NCI-H2171 treated with DMSO at 0.1 percent for 48 hours (cell line): ENCODE data around the gene ANKRD11.
"Not testable (repeated sequence)": the region's sequence is repeated elsewhere in the genome, so short reads cannot be mapped to it uniquely, and the experiment has no call there.

Source experiments
- DNase-seq: peaks from one replicate; lab custom pipeline; 2025; lab: John Stamatoyannopoulos, UW

Gene ANKRD11

DNA sequence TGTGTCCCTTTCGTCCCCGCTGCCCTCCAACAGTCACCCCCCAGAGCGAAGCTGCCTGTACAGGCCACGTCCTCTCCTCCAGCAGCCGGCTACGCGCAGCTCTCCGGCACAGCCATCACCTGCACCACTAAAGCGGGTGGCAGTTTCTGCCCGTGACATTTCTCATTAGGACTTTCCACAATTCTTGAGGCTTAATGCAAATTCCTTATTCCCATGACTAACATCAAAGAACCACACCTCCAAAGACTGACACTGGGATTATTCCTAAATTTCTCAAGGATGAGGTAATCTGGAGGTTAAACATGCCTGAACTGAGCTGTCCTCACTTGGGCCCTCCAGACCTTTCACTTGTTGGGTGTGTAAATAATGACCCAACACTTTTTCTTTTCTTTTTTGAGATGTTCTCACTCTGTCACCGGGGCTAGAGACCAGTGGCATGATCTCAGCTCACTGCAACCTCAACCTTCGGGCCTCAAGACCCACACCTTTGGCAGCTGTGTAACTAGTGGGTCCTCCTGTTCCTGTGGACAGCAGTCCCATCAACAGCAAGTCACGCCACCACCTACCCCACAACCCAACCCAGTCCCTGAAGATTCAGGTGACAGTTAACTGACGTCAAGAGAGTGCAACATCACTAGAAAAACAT lies 11.7 kb downstream of the ANKRD11 start:
- DNase-seq, result no peak

- peak; percentile 73 for DNase-seq
These were observed 13.5 kb downstream of the ANKRD11 start for GRCh38 chr16:89476811-89477261.

GRCh38 chr16:89476379-89476778 lies 14.0 kb downstream of the ANKRD11 start:
- peak; percentile 72 for DNase-seq

GRCh38 chr16:89475144-89475543 lies 15.2 kb downstream of the ANKRD11 start:
- DNase-seq, result no peak

DNA sequence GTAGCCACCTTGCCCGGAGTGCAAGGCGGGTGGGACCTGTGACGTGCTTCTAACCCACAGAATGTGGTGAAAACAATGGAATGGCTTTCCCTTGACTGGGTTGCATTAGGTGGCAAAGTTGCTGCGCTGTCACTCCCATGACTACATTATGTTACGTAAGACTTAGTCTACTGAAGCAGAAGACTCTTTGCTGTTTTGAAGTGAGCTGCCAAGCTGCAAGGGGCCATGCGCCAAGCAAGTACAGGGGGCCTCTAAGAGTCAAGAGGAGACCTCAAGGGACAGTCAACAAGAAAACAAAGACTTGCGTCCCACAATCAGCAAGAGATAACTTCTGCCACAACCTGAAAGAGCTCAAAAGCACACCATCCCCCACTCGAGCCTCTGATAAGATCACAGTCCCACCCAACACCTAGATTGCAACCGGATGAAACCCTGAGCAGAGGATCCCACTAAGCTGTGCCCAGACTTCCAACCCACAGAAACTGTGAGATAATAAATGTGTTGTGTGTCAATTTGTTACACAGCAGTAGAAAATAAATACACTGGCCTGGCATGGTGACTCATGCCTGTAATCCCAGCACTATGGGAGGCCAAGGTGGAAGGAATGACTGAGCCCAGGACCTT lies 16.5 kb downstream of the ANKRD11 start:
- no peak for DNase-seq

GRCh38 chr16:89473136-89473712 lies 17.1 kb downstream of the ANKRD11 start:
- no peak for DNase-seq

DNA sequence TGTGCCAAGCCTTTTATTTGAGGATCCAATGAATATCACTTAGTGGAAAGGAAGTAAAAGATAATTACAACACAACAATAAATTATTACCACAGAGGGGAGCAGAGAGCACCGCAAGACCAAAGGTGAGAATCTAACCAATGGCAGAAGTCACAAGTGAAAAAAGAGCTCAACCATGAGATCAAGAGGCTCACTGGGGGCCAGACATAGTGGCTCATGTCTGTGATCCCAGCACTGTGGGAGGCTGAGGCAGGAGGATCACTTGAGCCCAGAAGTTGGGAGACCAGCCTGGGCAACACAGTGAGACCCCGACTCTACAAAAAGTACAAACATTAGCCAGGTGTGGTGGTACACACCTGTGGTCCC lies 17.7 kb downstream of the ANKRD11 start:
- DNase-seq, result no peak

GRCh38 chr16:89467382-89467781 lies 23.0 kb downstream of the ANKRD11 start:
- DNase-seq, result no peak

- no peak for DNase-seq
These were observed 23.4 kb downstream of the ANKRD11 start for GRCh38 chr16:89466920-89467319.

- not testable (repeated sequence) for DNase-seq
These were observed 27.0 kb downstream of the ANKRD11 start for GRCh38 chr16:89463312-89463711.

DNA sequence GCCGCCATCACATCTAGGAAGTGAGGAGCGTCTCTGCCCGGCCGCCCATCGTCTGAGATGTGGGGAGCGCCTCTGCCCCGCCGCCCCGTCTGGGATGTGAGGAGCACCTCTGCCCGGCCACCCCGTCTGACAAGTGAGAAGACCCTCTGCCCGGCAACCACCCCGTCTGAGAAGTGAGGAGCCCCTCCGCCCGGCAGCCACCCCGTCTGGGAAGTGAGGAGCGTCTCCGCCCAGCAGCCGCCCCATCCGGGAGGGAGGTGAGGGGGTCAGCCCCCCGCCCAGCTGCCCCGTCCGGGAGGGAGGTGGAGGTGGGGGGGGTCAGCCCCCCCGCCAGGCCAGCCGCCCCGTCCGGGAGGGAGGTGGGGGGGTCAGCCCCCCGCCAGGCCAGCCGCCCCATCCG lies 27.7 kb downstream of the ANKRD11 start:
- not testable (repeated sequence) for DNase-seq

DNA sequence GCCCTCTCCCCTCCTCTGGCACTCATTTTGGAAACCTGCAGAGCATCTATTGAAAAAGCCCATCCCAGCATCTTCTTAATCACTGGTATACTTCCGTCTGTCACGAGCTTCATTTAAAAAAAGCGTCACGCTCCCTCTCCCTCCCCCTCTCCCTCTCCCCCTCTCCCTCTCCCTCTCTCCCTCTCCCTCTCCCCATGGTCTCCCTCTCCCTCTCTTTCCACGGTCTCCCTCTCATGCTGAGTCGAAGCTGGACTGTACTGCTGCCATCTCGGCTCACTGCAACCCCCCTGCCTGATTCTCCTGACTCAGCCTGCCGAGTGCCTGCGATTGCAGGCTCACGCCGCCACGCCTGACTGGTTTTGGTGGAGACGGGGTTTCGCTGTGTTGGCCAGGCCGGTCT lies 28.5 kb downstream of the ANKRD11 start:
- not testable (repeated sequence) for DNase-seq

- no peak for DNase-seq
These were observed 29.8 kb downstream of the ANKRD11 start for GRCh38 chr16:89460556-89460955.

DNA sequence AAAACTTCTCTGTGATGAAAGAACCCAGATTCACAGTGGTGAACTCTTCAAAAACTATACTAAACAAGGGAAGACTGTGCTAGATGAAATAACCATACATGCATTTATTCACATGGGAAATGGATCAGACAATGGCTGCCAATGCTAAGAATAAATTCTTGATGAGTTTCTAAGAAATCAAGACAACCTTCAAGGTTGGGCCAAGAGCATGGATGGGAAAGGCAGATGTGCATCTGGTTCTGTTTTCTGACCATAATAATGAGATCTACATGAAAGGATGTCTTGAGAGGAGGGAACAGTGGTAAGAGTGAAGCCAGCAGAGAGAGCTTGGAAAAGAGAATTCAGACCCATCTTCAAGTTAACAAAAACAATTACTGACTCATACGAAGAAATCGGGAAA lies 31.4 kb downstream of the ANKRD11 start:
- DNase-seq, result no peak

GRCh38 chr16:89458551-89458950 lies 31.8 kb downstream of the ANKRD11 start:
- peak; percentile 47 for DNase-seq

GRCh38 chr16:89456419-89456959 lies 33.9 kb downstream of the ANKRD11 start:
- no peak for DNase-seq

GRCh38 chr16:89455692-89456091 lies 34.7 kb downstream of the ANKRD11 start:
- DNase-seq, result no peak

DNA sequence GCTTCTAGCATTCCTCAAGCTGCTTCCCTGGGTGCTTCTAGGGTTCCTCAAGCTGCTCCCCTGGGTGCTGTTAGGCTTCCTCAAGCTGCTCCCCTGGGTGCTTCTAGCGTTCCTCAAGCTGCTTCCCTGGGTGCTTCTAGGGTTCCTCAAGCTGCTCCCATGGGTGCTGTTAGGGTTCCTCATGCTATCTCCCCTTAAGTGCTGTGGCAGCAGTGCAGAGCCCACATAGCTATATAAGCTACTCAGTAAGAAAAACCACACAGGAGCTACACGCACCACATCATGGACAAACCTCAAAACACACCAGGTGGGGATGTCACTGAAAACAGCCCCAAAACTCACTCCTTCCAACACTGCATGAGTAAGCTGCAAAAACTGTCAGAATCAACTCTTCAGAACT lies 35.2 kb downstream of the ANKRD11 start:
- no peak for DNase-seq

DNA sequence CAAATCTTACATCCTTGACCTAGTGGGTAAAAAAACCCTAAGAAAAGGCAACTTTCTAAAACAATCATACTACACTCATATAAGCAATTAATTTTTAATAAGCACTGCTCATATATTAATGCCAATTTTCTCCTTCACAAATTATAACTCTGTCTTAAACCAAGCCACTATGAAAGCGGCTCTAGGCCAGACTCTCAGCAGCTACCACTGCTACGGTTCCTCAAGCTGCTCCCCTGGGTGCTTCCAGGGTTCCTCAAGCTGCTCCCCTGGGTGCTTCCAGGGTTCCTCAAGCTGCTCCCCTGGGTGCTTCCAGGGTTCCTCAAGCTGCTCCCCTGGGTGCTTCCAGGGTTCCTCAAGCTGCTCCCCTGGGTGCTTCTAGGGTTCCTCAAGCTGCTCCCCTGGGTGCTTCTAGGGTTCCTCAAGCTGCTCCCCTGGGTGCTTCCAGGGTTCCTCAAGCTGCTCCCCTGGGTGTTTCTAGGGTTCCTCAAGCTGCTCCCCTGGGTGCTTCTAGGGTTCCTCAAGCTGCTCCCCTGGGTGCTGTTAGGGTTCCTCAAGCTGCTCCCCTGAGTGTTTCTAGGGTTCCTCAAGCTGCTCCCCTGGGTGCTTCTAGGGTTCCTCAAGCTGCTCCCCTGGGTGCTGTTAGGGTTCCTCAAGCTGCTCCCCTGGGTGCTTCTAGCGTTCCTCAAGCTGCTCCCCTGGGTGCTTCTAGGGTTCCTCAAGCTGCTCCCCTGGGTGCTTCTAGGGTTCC lies 35.8 kb downstream of the ANKRD11 start:
- DNase-seq, result not testable (repeated sequence)

DNA sequence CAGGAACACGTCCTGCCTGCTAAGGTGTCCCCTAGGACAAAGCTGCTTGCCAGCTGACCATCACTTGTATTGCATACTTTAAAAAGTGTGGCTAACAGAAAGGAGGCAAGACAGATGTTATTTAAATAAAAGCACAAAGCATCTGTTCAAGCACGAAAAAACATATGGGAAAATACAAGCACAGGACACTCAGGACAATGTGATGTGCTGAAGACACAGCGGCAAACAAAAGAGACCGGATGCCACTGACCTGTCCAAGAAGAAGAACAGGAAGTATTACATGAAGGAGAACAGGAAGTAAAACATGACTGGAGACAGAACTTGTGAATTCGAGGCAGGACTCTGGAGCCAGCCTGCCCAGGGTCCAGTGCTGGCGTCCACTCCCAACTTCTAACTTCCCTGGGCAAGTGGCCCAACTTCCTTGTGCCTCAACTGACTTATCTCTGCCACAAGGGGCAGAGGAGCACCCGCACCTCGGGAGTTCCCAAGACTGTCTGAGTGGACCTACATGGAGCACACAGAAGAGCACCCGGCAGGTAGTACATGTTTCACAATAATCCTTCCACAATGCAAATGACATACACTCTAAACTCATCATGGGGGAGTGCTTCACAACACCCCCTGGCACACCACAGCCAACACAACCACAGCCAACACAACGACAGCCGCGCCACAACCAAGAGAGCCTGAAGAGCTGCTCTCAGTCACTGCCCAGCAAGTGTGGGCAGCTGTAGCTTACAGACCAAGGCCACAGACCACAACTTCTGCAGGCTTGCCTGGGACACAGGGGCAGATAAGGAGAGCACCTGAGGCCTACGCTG lies 36.6 kb downstream of the ANKRD11 start:
- no peak for DNase-seq

DNA sequence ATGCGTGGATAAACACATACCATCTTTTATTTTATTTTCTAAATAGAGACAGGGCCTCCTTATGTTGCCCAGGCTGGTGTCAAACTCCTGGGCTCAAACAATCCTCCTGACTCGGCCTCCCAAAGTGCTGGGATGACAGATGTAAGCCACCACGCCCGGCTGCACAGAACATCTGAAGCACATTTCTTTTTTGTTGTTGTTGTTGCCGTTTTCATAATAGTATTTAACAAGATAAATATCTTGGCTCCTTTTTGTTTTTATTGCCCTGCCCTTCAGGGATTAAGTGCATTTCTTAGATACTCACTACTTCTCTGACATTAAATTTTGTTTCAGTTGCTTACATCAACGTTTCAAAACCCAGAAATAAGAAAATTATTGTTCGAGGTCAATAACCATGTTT lies 37.4 kb downstream of the ANKRD11 start:
- peak; percentile 24 for DNase-seq

DNA sequence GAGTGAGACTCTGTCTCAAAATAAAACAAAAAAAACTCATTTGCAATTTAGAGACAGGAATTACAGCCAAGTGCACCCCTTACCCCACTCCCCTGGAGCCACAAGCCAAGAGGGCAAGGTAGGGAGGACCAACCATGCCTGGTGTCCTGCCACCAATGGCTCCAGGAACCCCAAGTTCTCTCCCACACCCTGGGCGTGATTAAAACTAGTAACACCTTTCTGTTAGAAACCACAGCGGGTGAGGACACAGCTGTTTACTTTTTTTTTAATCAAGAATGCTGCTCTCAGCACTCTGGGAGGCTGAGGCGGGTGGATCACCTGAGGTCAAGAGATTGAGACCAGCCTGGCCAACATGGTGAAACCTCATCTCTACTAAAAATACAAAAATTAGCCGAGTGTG lies 38.1 kb downstream of the ANKRD11 start:
- no peak for DNase-seq
